Trophoblast cell (in vitro differentiated cells and primary cell): ENCODE measurements around the gene ADCY9.
A peak's percentile ranks its signal among the peaks of the same experiment; 100 is the strongest.

Experiments used
- DNase-seq, 2 donors: peaks; one replicate each; pipeline ENCODE4 v3.0.0-alpha.2; 2016
- H2AFZ ChIP-seq: 2 replicates; pipeline ENCODE4 v1.6.1; 2013; ENCODE audit warnings: low read length, moderate library complexity, mild to moderate bottlenecking; ENCODE audit not compliant: insufficient read depth, poor library complexity
- H2AK5ac ChIP-seq: 2 replicates; pipeline ENCODE4 v1.6.1; 2013; ENCODE audit warnings: mild to moderate bottlenecking, low read length
- H2BK120ac ChIP-seq: 2 replicates; pipeline ENCODE4 v1.6.1; 2013; ENCODE audit warnings: low read length, mild to moderate bottlenecking, moderate library complexity; ENCODE audit not compliant: insufficient read depth, poor library complexity
- H2BK12ac ChIP-seq: 2 replicates; pipeline ENCODE4 v1.6.1; 2013; ENCODE audit warnings: mild to moderate bottlenecking, low read length, moderate library complexity
- H2BK5ac ChIP-seq: 2 replicates; pipeline ENCODE4 v1.6.1; 2013; ENCODE audit warnings: low read length, low read depth, moderate library complexity, mild to moderate bottlenecking; ENCODE audit not compliant: poor library complexity
- H3K14ac ChIP-seq: 2 replicates; pipeline ENCODE4 v1.6.1; 2013; ENCODE audit warnings: mild to moderate bottlenecking, low read length
- H3K18ac ChIP-seq: 2 replicates; pipeline ENCODE4 v1.6.1; 2013; ENCODE audit warnings: mild to moderate bottlenecking, low read length
- H3K23ac ChIP-seq: 2 replicates; pipeline ENCODE4 v1.6.1; 2013; ENCODE audit warnings: low read length
- H3K27ac ChIP-seq: 2 replicates; pipeline ENCODE4 v1.5.1; 2013; ENCODE audit warnings: low read depth, mild to moderate bottlenecking, inconsistent platforms, low read length, moderate library complexity
- H3K27me3 ChIP-seq: 2 replicates; pipeline ENCODE4 v1.6.1; 2013; ENCODE audit warnings: inconsistent platforms, mild to moderate bottlenecking, low read length, moderate library complexity; ENCODE audit not compliant: insufficient read depth
- H3K36me3 ChIP-seq, 2 experiments: 1 replicate in 1 of 2; 2 replicates in 1 of 2; pipeline ENCODE4 v1.6.1; 2013; ENCODE audit warnings: low read length in 2 of 2, mild to moderate bottlenecking in 2 of 2, moderate library complexity in 1 of 2; ENCODE audit not compliant: insufficient read depth in 2 of 2, control insufficient read depth in 1 of 2
- H3K4ac ChIP-seq: 2 replicates; pipeline ENCODE4 v1.6.1; 2013; ENCODE audit warnings: low read depth, mild to moderate bottlenecking, low read length, moderate library complexity
- H3K4me1 ChIP-seq, 2 experiments: 1 replicate in 1 of 2; 2 replicates in 1 of 2; pipeline ENCODE4 v1.6.1; 2013; ENCODE audit warnings: low read length in 2 of 2, mild to moderate bottlenecking in 2 of 2, moderate library complexity in 1 of 2; ENCODE audit not compliant: insufficient read depth in 2 of 2, control insufficient read depth in 1 of 2
- H3K4me2 ChIP-seq: 2 replicates; pipeline ENCODE4 v1.6.1; 2013; ENCODE audit warnings: inconsistent platforms, mild to moderate bottlenecking, low read length, moderate library complexity
- H3K4me3 ChIP-seq: 2 replicates; pipeline ENCODE4 v1.5.1; 2013; ENCODE audit warnings: mild to moderate bottlenecking, low read depth, low read length, inconsistent platforms
- H3K79me1 ChIP-seq: one replicate; pipeline ENCODE4 v1.6.1; 2013; ENCODE audit warnings: low read length
- H3K79me2 ChIP-seq: 2 replicates; pipeline ENCODE4 v1.6.1; 2013; ENCODE audit warnings: low read length, mild to moderate bottlenecking; ENCODE audit not compliant: control insufficient read depth, insufficient read depth, poor library complexity
- H3K9ac ChIP-seq: 2 replicates; pipeline ENCODE4 v1.6.1; 2013; ENCODE audit warnings: mild to moderate bottlenecking, low read length
- H3K9me3 ChIP-seq: 2 replicates; pipeline ENCODE4 v1.6.1; 2013; ENCODE audit warnings: low read depth, mild to moderate bottlenecking, control low read depth, inconsistent platforms, low read length; ENCODE audit not compliant: insufficient read depth
- H4K12ac ChIP-seq: 2 replicates; pipeline ENCODE4 v1.6.1; 2013; ENCODE audit warnings: low read depth, mild to moderate bottlenecking, low read length, moderate library complexity
- H4K8ac ChIP-seq: 2 replicates; pipeline ENCODE4 v1.6.1; 2013; ENCODE audit warnings: low read depth, mild to moderate bottlenecking, low read length, moderate library complexity
- H4K91ac ChIP-seq: one replicate; pipeline ENCODE4 v1.6.1; 2013; ENCODE audit warnings: low read depth, mild to moderate bottlenecking, low read length, moderate library complexity
- WGBS: extraction: QIAGEN DNeasy Blood & Tissue Kit; methylation state at CpG from one replicate; pipeline ENCODE4 v1.1.7; 2013; ENCODE audit warnings: missing lambda C conversion rate; ENCODE audit not compliant: insufficient read length, insufficient coverage; ENCODE audit errors: extremely low coverage; 5-methylcytosine and 5-hydroxymethylcytosine counted together

ADCY9 gene

DNA sequence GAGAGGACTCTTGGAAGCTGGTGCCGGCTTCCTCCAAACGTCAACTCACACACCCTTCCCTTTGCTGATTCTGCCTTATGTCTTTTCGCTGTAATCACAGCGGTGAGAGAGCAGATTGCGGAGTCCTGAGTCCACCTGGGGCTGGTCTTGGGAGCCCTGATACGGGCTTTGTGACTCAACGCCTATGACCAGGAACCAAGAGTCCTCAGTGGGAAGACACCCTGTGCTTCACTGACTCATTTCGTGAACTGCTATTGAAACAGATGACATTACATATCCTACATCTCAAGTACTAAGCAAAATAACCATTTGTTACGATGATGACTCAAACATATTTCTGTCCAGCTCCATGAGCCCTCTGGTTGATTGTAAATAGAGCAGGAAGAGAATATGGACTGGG, 145.0 kb downstream of the ADCY9 start:
- no peak overlapping the region for H2BK5ac ChIP-seq
- H2BK12ac ChIP-seq: no peak overlapping the region
- peaks cover under 1% of the 10 kb centered on the region for H3K9me3 ChIP-seq
- H2AK5ac ChIP-seq: no peak overlapping the region
- no peaks in the 10 kb centered on the region for H3K79me2 ChIP-seq
- no peak overlapping the region for H3K4me3 ChIP-seq
- peak; percentile 77 to 88 for DNase-seq
- H3K4ac ChIP-seq: no peak overlapping the region
- no peak overlapping the region for H4K12ac ChIP-seq
- no peak overlapping the region for H3K18ac ChIP-seq
- H3K9ac ChIP-seq: no peak overlapping the region
- H3K23ac ChIP-seq: no peak overlapping the region
- H2BK120ac ChIP-seq: no peak overlapping the region
- WGBS: no CpG with 5 or more reads among the region's 9 CpGs
- no peak overlapping the region for H3K14ac ChIP-seq
- H3K27me3 ChIP-seq: no peaks in the 10 kb centered on the region
- no peaks in the 10 kb centered on the region for H3K79me1 ChIP-seq
- no peak overlapping the region for H4K8ac ChIP-seq
- no peak overlapping the region for H3K4me2 ChIP-seq
- H2AFZ ChIP-seq: no peak overlapping the region
- H3K4me1 ChIP-seq: no peaks in the 10 kb centered on the region
- no peak overlapping the region for H4K91ac ChIP-seq
- H3K36me3 ChIP-seq: peaks cover 5% of the 10 kb centered on the region in 2 experiments
- no peak overlapping the region for H3K27ac ChIP-seq

DNA sequence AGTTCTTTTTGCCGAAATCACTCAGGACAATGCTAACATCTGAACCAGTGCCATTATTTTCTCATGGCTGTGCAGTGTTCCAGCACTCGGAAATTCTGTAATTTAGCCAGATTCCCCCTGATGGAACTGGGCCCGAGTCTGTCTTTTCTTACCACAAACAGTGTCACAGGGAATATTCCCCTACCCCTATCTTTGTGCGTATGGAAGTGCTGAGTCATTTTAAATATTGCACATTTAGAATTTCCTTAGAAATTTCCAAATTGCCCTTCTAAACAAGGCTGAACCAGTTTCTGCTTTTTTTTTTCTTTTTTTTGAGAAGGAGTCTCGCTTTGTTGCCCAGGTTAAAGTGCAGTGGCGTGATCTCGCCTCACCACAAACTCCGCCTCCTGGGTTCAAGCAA, 147.7 kb downstream of the ADCY9 start:
- H4K91ac ChIP-seq: no peak overlapping the region
- H2AK5ac ChIP-seq: no peak overlapping the region
- H3K9ac ChIP-seq: no peak overlapping the region
- no peak overlapping the region for H2AFZ ChIP-seq
- no peaks in the 10 kb centered on the region for H3K79me2 ChIP-seq
- no peak overlapping the region for H2BK12ac ChIP-seq
- H4K12ac ChIP-seq: no peak overlapping the region
- no CpG with 5 or more reads among the region's 8 CpGs for WGBS
- no peak overlapping the region for H2BK5ac ChIP-seq
- no peak overlapping the region for H3K4ac ChIP-seq
- DNase-seq: peak in 1 of 2 donors; percentile 67
- H3K14ac ChIP-seq: no peak overlapping the region
- H3K4me2 ChIP-seq: no peak overlapping the region
- H2BK120ac ChIP-seq: no peak overlapping the region
- H3K4me1 ChIP-seq: no peaks in the 10 kb centered on the region
- no peaks in the 10 kb centered on the region for H3K79me1 ChIP-seq
- H4K8ac ChIP-seq: no peak overlapping the region
- no peak overlapping the region for H3K27ac ChIP-seq
- no peak overlapping the region for H3K18ac ChIP-seq
- H3K36me3 ChIP-seq: peaks cover 14 to 16% of the 10 kb centered on the region in 2 experiments
- no peak overlapping the region for H3K4me3 ChIP-seq
- no peaks in the 10 kb centered on the region for H3K27me3 ChIP-seq
- no peak overlapping the region for H3K23ac ChIP-seq
- H3K9me3 ChIP-seq: peaks cover 4% of the 10 kb centered on the region

GRCh38 chr16:3966681-3967080, 149.6 kb downstream of the ADCY9 start:
- no peak overlapping the region for H3K9ac ChIP-seq
- no peak overlapping the region for H3K4me3 ChIP-seq
- H3K4ac ChIP-seq: no peak overlapping the region
- no peak overlapping the region for H2BK12ac ChIP-seq
- no peak overlapping the region for H3K23ac ChIP-seq
- no peak overlapping the region for H4K8ac ChIP-seq
- H4K91ac ChIP-seq: no peak overlapping the region
- peaks cover 14 to 16% of the 10 kb centered on the region in 2 experiments for H3K36me3 ChIP-seq
- H3K14ac ChIP-seq: no peak overlapping the region
- no peak overlapping the region for H2AFZ ChIP-seq
- no peak overlapping the region for H2BK120ac ChIP-seq
- no peaks in the 10 kb centered on the region for H3K79me1 ChIP-seq
- peaks cover 4% of the 10 kb centered on the region for H3K9me3 ChIP-seq
- DNase-seq: no peak
- no peak overlapping the region for H2BK5ac ChIP-seq
- no peaks in the 10 kb centered on the region for H3K79me2 ChIP-seq
- no peak overlapping the region for H3K27ac ChIP-seq
- no peak overlapping the region for H2AK5ac ChIP-seq
- no peak overlapping the region for H3K4me2 ChIP-seq
- WGBS: no CpG with 5 or more reads among the region's 24 CpGs
- H4K12ac ChIP-seq: no peak overlapping the region
- no peaks in the 10 kb centered on the region for H3K4me1 ChIP-seq
- H3K18ac ChIP-seq: no peak overlapping the region
- no peaks in the 10 kb centered on the region for H3K27me3 ChIP-seq

GRCh38 chr16:3965781-3966582, 150.3 kb downstream of the ADCY9 start:
- Histone ChIP-seq H3K14ac (no peak overlapping the region), H2AK5ac (no peak overlapping the region), H4K91ac (no peak overlapping the region), H2BK120ac (no peak overlapping the region), H3K23ac (no peak overlapping the region), H3K27ac (no peak overlapping the region), H3K4me3 (no peak overlapping the region), H4K8ac (no peak overlapping the region), H2BK12ac (no peak overlapping the region), H3K9me3 (peaks cover 4% of the 10 kb centered on the region), H3K4me2 (no peak overlapping the region), H3K4me1 (no peaks in the 10 kb centered on the region), H2BK5ac (no peak overlapping the region), H3K79me2 (no peaks in the 10 kb centered on the region), H3K4ac (no peak overlapping the region), H3K79me1 (no peaks in the 10 kb centered on the region), H3K27me3 (no peaks in the 10 kb centered on the region), H2AFZ (no peak overlapping the region), H3K18ac (no peak overlapping the region), H3K9ac (no peak overlapping the region), H3K36me3 (peaks cover 14 to 16% of the 10 kb centered on the region in 2 experiments), H4K12ac (no peak overlapping the region)
- no CpG with 5 or more reads among the region's 50 CpGs for WGBS
- no peak for DNase-seq
